GM23248 (cell line): ENCODE data around the gene CUX1. TPM values are rescaled to one million over a fixed set of nuclear protein-coding genes. Genes with fewer than 3 reads are reported as not detected.
"Not testable (repeated sequence)": the region's sequence is repeated elsewhere in the genome, so short reads cannot be mapped to it uniquely, and the experiment has no call there.

Experiments
- DNase-seq: peaks from one replicate; pipeline ENCODE4 v3.0.0-alpha.2; 2015
- H2AFZ ChIP-seq: fragments of 200-600 bp; sonication (generic); 2 replicates; pipeline ENCODE4 v1.6.1; 2016; ENCODE audit warnings: antibody characterized with exemption
- H3F3A ChIP-seq: fragments of 200-600 bp; sonication (generic); 2 replicates; pipeline ENCODE4 v1.6.1; 2016; ENCODE audit warnings: mild to moderate bottlenecking, antibody characterized with exemption, mixed run types; ENCODE audit not compliant: insufficient read depth
- H3K27ac ChIP-seq: fragments of 200-600 bp; sonication (generic); 2 replicates; pipeline ENCODE4 v1.5.1; 2016; ENCODE audit warnings: mild to moderate bottlenecking
- H3K27me3 ChIP-seq: fragments of 200-600 bp; sonication (generic); replicated peaks from 2 replicates; pipeline ENCODE4 v1.6.1; 2016; ENCODE audit warnings: mild to moderate bottlenecking; ENCODE audit not compliant: insufficient read depth
- H3K36me3 ChIP-seq: fragments of 200-600 bp; sonication (generic); 2 replicates; pipeline ENCODE4 v1.6.1; 2016; ENCODE audit warnings: low read depth, mild to moderate bottlenecking
- H3K4me1 ChIP-seq: fragments of 200-600 bp; sonication (generic); 2 replicates; pipeline ENCODE4 v1.6.1; 2016; ENCODE audit warnings: mild to moderate bottlenecking; ENCODE audit not compliant: insufficient read depth
- H3K4me2 ChIP-seq: fragments of 200-600 bp; sonication (generic); one replicate; pipeline ENCODE4 v1.6.1; 2016; ENCODE audit warnings: mild to moderate bottlenecking; ENCODE audit not compliant: unreplicated experiment
- H3K4me3 ChIP-seq: fragments of 200-600 bp; sonication (generic); 2 replicates; pipeline ENCODE4 v1.5.1; 2016; ENCODE audit warnings: mild to moderate bottlenecking
- H3K79me2 ChIP-seq: fragments of 200-600 bp; sonication (generic); 2 replicates; pipeline ENCODE4 v1.6.1; 2016; ENCODE audit warnings: mild to moderate bottlenecking; ENCODE audit not compliant: insufficient read depth
- H3K9ac ChIP-seq: fragments of 200-600 bp; sonication (generic); 2 replicates; pipeline ENCODE4 v1.6.1; 2016; ENCODE audit warnings: mild to moderate bottlenecking
- H3K9me2 ChIP-seq: fragments of 200-600 bp; sonication (generic); 2 replicates; pipeline ENCODE4 v1.6.1; 2016; ENCODE audit warnings: mixed run types, mild to moderate bottlenecking, moderate library complexity; ENCODE audit not compliant: insufficient read depth
- H3K9me3 ChIP-seq: fragments of 200-600 bp; sonication (generic); one replicate; pipeline ENCODE4 v1.6.1; 2017; ENCODE audit warnings: low read depth
- H4K20me1 ChIP-seq: fragments of 200-600 bp; sonication (generic); 2 replicates; pipeline ENCODE4 v1.6.0; 2016; ENCODE audit not compliant: insufficient read depth
- EZH2 ChIP-seq: fragments of 200-600 bp; sonication (generic); IDR thresholded peaks from 2 replicates; pipeline ENCODE4 v1.6.1; 2018; ENCODE audit warnings: antibody characterized with exemption, mild to moderate bottlenecking; ENCODE audit not compliant: insufficient read depth, poor library complexity, severe bottlenecking
- EZH2phosphoT487 ChIP-seq: fragments of 200-600 bp; sonication (generic); IDR thresholded peaks from 2 replicates; pipeline ENCODE4 v1.6.1; 2018; ENCODE audit warnings: antibody characterized with exemption, moderate library complexity, mild to moderate bottlenecking, low read depth; ENCODE audit not compliant: insufficient read depth
- WGBS, 2 experiments: methylation state at CpG; one replicate each; pipeline ENCODE4 v1.1.6; 2015 to 2017; ENCODE audit warnings: low lambda C conversion rate in 2 of 2, low coverage in 1 of 2; ENCODE audit errors: missing lambda C conversion rate in 2 of 2; 5-methylcytosine and 5-hydroxymethylcytosine counted together
- in situ Hi-C: fragments of 300-500 bp; cut with MboI; formaldehyde crosslinking; loops from 2 replicates; pipeline ENCODE4 v1.15.0; 2020
- polyA plus RNA-seq: library from polyadenylated mRNA; unstranded; fragments of >200 nt; fragmentation: Nextera tagmentation; extraction: Ambion mirVana; gene quantifications from 2 replicates; pipeline ENCODE4 v1.2.1, GENCODE V29; 2016
- total RNA-seq: library from RNA; depleted of rRNA; stranded (reverse); fragments of >200 nt; shearing (Covaris generic); gene quantifications from 2 replicates; pipeline ENCODE4 v1.2.3, GENCODE V29; 2014

CUX1 gene
- total and polyA plus RNA-seq, 2 experiments from 2014 or later = 30.2 to 34.9 TPM

DNA sequence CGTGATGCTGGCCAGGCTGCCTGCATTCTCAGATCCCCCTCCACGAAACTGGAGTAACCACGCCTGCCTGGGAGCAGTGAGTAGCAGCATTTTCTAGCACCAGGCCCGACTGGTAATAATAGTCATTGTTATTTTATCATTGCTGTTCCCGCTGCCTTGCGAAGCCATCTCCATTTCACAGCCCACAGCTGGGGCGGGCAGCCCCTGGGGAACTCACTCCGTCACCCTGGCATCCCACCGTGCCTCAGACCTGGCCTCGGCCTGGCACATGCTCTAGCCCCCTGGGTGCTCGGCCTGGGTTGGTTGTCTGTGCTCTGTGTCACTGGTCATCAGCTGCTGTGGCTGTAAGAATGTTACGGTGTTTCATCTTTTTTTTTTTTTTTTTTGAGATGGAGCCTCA, 411.5 kb downstream of the CUX1 start:
- no peaks in the 10 kb centered on the region for H3F3A ChIP-seq
- no peak overlapping the region for H3K4me2 ChIP-seq
- TF ChIP-seq EZH2 (no peak), EZH2phosphoT487 (no peak)
- 95 to 96% methylated on average over 12 of the region's 12 CpGs for WGBS, 2 experiments
- no peaks in the 10 kb centered on the region for H3K9me3 ChIP-seq
- no peaks in the 10 kb centered on the region for H3K36me3 ChIP-seq
- H3K4me3 ChIP-seq = no peak overlapping the region
- H3K4me1 ChIP-seq = no peaks in the 10 kb centered on the region
- no peak overlapping the region for H3K27ac ChIP-seq
- no peaks in the 10 kb centered on the region for H3K9me2 ChIP-seq
- no peak for DNase-seq
- no peaks in the 10 kb centered on the region for H3K27me3 ChIP-seq
- no peaks in the 10 kb centered on the region for H3K79me2 ChIP-seq
- no peak overlapping the region for H2AFZ ChIP-seq
- H4K20me1 ChIP-seq = no peaks in the 10 kb centered on the region
- in situ Hi-C loops = loop anchor here (25.0 kb wide), 1 partner anchor 642 kb away; no protein-coding TSS in a partner anchor
- no peak overlapping the region for H3K9ac ChIP-seq

DNA sequence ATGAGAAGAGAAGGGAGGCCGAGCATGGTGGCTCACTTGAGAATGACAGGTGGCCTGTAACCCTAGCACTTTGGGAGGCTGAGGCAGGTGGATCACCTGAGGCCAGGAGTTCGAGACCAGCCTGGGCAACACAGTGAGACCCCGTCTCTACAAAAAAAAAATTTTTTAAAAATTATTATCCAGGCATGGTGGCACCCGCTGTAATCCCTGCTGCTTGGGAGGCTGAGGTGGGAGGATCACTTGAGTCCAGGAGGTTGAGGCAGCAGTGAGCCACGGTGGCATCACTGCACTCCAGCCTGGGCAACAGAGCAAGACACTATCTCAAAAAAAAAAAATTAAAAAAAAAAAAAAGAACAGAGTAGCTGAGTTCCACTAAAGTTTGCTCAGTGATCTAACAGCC, 412.7 kb downstream of the CUX1 start:
- not testable (repeated sequence) for H3K27me3 ChIP-seq, DNase-seq, H3K36me3 ChIP-seq, H3F3A ChIP-seq, H3K4me1 ChIP-seq, H3K27ac ChIP-seq, H3K79me2 ChIP-seq, H2AFZ ChIP-seq, H3K9me2 ChIP-seq, H3K4me2 ChIP-seq, H3K4me3 ChIP-seq, H3K9ac ChIP-seq, H4K20me1 ChIP-seq, H3K9me3 ChIP-seq
- in situ Hi-C loops = loop anchor here (10.0 to 25.0 kb wide), 2 partner anchors 415 to 643 kb away; partner anchors contain the start of gene CUX1
- WGBS, 2 experiments = 90 to 99% methylated on average over 5 of the region's 5 CpGs

DNA sequence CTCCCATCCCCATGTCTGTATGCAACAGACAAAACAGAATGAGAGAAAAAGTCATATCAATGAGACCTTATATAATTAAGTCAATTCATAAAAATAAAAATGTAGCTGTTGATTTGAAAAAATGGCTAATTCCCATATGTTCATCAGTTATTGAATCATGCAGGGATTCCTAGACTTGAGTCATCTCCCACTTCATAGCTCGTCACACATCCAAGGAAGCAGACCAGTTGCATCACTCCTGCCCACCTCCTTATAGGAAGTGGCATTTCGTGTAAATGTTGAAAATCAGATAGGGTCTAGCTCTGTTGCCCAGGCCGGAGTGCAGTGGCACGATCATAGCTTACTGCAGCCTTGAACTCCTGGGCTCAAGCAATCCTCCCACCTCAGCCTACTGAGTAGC, 413.2 kb downstream of the CUX1 start:
- WGBS, 2 experiments = 73 to 75% methylated on average over 4 of the region's 4 CpGs
- Histone ChIP-seq H3K4me2 (no peak overlapping the region), H3K27me3 (no peaks in the 10 kb centered on the region), H3K9ac (no peak overlapping the region), H3F3A (no peaks in the 10 kb centered on the region), H3K36me3 (no peaks in the 10 kb centered on the region), H3K27ac (no peak overlapping the region), H2AFZ (no peak overlapping the region), H3K4me1 (no peaks in the 10 kb centered on the region), H4K20me1 (no peaks in the 10 kb centered on the region), H3K9me3 (no peaks in the 10 kb centered on the region), H3K79me2 (no peaks in the 10 kb centered on the region), H3K9me2 (no peaks in the 10 kb centered on the region), H3K4me3 (no peak overlapping the region)
- TF ChIP-seq EZH2 (no peak), EZH2phosphoT487 (no peak)
- in situ Hi-C loops = loop anchor here (10.0 to 25.0 kb wide), 2 partner anchors 416 to 643 kb away; partner anchors contain the start of gene CUX1
- DNase-seq = peak; percentile 75

DNA sequence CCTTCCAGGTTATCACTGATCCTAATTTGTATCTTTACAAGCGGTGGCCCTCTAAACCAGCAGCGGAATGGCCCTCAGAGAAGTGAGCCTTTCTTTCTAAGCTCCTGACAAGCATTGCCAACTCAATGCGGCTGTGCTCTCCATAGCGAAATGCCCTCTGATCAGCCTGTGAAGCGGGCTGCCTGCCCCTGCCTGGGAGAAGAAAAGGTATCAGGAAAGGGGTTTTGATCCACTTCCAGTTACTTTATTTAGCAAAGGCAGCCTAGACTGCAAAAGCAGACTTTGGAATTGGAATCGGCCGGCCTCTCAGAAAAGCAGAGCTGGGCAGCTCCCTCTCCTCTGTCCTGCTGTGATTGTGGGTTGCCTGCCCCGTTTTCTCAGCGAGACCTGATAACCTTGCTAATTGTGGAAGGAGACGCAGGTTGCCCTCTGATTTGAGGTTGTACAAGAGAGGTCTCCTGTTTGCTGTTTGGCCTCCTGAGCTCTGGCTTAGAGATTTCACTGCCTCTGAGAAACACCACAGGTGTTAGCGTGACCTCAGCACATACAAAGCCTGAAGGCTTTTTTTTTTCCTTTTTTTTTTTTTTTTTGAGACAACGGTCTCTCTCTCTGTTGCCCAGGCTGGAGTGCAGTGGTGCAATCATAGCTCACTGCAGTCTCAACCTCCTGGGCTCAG, 415.3 kb downstream of the CUX1 start:
- in situ Hi-C loops = loop anchor here (10.0 to 25.0 kb wide), 2 partner anchors 418 to 645 kb away; partner anchors contain the start of gene CUX1
- Histone ChIP-seq H3K79me2 (no peaks in the 10 kb centered on the region), H4K20me1 (no peaks in the 10 kb centered on the region), H3K36me3 (no peaks in the 10 kb centered on the region), H3K4me3 (no peak overlapping the region), H3K4me2 (no peak overlapping the region), H3K9ac (no peak overlapping the region), H3K9me2 (no peaks in the 10 kb centered on the region), H2AFZ (no peak overlapping the region), H3K9me3 (no peaks in the 10 kb centered on the region), H3K27ac (no peak overlapping the region), H3F3A (no peaks in the 10 kb centered on the region), H3K27me3 (no peaks in the 10 kb centered on the region), H3K4me1 (no peaks in the 10 kb centered on the region)
- DNase-seq = no peak
- 93 to 94% methylated on average over 11 to 12 of the region's 12 CpGs for WGBS, 2 experiments
- TF ChIP-seq EZH2phosphoT487 (no peak), EZH2 (no peak)
